GM21717 (cell line): ENCODE measurements around the gene CYLD.

Experiments used
- ATAC-seq: cut with Tn5 transposase; IDR thresholded peaks from one replicate; pipeline ENCODE4 v1.9.1; 2021; ENCODE audit warnings: mild to moderate bottlenecking, moderate library complexity; ENCODE audit not compliant: unreplicated experiment

The CYLD gene

GRCh38 chr16:50737420-50737959 is 4.4 kb upstream of the CYLD start:
- ATAC-seq, result no peak

DNA sequence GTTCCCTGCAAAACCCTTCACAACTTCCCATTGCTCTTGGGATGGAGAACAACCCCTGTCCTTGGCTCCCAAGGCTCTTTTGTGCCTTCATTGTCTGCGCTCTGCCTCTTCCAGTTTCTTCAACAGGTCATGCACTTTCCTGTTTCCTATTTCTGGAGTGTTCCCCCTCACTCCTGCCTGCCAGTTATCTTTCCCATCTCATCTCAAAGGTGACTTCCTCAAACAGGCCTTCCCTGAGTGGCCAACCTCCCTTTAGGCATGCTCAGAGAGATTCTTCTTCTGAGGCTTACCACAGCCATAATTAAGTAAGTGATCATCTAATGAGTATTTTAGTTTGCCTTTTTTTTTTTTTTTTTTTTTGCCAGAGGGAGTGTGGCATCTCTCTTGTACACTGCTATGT is 2.9 kb upstream of the CYLD start:
- ATAC-seq, result no peak

DNA sequence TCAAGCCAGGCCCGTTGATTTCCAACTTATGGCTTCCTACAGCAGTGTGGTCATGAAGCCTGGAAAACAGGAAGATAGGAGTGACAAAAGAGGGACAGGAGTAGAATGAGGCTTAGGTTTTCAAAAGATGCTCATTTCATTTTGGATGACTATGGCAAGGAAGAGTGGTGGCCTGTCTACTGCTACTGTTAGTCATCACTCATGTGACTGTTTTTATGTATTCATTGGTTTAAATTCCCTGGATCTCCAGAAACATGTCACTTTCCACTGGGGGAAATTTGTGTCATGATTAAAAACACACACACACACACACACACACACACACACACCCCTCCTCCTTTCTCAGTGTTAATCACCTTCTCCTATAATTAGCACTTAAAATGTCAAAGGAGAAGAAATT is 1.1 kb upstream of the CYLD start:
- no peak for ATAC-seq

- ATAC-seq, result peak; percentile 2
Measured at GRCh38 chr16:50741225-50741780, 583 bp upstream of the CYLD start.

GRCh38 chr16:50742576-50743200 is 802 bp downstream of the CYLD start:
- ATAC-seq, result peak; percentile 15

GRCh38 chr16:50743581-50744225 is 1.8 kb downstream of the CYLD start:
- no peak for ATAC-seq

DNA sequence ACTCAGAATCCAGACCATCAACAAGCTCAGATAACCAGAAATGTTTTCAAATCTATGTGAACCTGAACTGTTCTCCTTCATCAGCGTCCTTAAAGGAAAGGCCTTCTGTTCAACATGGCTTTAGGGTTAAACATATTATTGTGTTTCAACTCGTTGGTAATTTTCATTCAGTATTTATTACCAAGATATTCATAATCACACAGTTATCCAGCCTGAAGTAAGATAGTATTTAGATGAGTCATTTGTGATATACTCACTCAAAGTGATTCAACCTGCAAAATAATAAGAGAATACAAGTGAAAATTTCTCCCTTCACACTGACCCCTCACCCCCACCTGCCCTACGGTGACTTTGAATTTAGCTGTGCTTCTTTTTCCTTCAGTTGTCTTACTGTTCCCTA is 3.0 kb downstream of the CYLD start:
- ATAC-seq, result no peak

DNA sequence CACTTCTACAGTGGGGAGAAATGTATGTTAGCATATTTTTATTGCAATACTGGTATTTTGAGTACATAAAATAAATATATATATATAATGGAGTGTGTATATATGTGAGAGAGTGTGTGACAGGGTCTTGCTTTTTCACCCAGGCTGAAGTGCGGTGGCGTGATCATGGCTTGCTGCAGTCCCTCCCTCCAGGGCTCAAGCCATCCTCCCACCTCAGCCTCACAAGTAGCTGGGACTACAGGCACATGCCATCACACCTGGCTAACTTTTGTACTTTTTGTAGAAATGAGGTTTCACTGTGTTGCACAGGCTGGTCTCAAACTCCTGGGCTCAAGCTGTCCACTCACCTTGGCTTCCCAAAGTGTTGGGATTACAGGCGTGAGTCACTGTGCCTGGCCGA is 4.1 kb downstream of the CYLD start:
- ATAC-seq, result no peak

DNA sequence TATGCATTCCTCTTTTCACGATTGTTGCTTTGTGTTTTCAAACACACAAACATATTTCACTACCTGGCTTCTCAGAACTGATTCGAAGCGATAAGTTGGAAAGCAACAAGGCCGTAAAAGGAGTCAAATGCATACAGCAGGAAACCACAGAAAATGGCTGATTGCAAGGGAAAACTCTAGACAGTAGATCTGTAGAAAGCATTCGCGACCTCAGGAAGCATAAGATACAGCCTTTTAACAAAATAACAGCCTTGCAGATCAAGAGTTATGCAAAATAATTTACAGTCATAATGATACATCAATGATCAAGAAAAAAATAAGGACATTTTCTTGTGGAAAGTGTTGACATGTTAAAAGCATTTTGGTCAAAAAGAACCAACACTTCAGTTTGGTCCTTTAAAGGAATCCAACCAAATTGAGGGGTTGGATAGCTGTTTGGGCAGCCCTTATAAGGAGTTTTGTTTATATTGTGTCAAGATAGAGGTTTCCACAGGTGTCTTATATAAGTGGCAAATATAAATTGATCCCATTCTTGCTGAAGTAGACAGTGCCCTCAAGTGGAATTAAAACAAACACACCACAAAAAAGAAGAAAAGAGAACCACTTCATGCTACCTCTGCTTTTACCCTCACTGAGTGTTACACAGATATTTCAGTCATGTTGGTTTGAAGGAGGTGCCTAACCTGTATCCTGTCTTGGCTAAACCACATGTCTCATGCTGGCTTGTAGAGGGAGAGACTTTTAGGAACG is 5.5 kb downstream of the CYLD start:
- ATAC-seq, result peak; percentile 54

DNA sequence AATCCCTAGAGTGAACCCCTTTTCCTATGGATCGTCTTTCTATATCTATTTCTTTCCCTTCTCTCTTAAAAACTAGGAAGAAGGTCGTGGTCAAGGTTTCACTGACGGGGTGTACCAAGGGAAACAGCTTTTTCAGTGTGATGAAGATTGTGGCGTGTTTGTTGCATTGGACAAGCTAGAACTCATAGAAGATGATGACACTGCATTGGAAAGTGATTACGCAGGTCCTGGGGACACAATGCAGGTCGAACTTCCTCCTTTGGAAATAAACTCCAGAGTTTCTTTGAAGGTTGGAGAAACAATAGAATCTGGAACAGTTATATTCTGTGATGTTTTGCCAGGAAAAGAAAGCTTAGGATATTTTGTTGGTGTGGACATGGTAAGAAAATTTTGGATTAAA is 9.6 kb downstream of the CYLD start:
- no peak for ATAC-seq

DNA sequence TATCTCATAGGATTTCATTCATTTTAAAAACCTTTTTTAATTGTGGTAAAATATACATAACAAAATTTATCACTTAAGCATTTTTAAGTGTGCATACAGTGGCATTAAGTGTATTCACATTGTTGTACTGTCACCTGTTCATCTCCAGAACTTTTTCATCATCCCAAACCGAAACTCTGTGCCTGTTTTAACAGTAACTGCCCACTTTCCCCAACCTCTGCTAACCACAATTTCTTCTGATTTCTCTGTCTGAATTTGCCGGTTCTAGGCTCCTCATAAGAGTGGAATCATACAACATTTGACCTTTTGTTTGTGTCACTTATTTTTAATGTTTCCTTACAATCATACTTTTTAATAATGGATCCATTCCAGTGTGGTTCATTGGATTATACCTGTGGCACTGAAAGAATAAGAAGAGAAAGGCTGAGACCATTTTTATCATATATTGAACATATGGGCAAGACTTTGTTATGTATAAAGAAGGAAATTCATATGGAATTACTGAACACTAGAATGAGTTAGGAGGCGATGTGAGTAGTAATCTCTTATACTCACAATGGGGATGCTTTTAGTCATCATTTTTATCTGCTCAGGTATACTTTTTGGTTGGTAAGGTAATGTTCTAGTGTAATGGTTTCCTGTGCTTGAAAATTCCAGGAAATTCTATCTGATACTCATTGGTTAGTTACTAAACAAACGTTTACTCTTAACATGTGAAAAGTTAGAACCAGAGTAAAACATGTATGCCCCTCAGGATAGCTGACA is 10.8 kb downstream of the CYLD start:
- ATAC-seq, result no peak

DNA sequence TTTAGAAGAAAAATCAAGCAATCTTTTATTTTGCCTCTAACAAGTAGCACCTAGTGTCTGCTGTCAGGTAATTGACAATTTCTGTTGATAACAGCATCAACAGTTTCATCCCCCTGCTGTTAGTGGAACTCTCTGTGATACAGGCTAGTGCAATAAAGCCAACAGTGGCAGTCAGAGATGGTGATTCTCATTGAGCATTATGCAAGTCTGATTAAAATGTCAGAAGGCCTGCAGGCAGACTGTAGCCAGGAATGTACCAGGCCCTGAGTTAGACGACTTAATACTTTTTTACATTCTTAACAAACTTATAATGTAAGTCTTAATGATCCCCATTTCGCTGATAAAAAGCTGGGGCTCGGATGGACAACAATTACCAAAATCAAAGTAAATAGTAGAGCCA is 14.6 kb downstream of the CYLD start:
- no peak for ATAC-seq

DNA sequence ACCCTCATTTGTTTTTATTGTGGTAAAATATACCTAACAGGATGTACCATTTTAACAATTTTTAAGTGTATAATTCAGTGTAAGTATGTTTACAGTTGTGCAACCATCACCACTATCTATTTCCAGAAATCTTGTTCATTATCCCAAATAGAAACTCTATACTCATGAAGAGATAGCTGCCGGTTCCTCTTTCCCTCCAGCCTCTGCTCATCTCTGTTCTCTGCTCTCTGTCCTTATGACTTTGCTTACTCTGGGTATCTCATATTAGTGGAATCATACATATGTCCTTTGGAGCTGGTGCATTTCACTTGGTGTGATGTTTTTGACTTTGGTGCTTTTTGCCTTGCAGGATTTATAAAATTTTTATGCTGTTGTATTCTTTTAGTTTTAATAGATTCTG is 19.4 kb downstream of the CYLD start:
- no peak for ATAC-seq

DNA sequence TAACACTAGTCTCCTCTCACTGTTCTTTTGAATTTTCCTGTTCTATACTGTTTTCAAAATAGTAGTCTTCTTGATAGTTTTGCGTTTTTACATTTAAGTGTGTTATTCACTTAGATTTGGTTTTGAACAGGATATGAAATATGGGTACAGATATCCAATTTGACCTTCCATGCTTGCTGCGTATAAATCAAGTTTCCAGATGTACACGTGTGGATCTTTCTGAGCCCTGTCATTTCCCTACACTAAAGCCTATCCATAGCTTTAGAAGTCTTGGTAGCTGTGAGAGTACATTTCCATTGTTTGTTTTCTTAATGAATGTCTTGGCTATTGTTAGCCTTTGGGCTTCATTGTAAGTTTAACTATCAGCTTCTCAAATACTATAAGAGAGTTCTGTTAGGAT is 20.4 kb downstream of the CYLD start:
- ATAC-seq, result no peak

GRCh38 chr16:50763211-50763610 is 21.3 kb downstream of the CYLD start:
- ATAC-seq, result no peak

DNA sequence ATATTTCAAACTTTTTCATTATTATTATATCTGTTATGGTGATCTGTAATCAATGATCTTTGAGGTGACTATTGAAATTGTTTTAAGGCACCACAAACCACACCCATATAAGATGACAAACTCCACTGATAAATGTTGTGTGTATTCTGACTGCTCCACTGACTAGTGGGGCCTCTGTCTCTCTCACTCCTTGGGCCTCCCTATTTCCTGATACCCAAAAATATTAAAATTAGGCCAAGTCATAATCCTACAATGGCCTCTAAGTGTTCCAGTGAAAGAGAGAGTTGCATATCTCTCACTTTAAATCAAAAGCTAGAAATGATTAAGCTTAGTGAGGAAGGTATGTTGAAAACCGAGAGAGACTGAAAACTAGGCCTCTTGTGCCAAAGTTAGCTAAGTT is 23.4 kb downstream of the CYLD start:
- no peak for ATAC-seq

- ATAC-seq, result no peak
Measured at GRCh38 chr16:50765861-50766260, 24.0 kb downstream of the CYLD start.

DNA sequence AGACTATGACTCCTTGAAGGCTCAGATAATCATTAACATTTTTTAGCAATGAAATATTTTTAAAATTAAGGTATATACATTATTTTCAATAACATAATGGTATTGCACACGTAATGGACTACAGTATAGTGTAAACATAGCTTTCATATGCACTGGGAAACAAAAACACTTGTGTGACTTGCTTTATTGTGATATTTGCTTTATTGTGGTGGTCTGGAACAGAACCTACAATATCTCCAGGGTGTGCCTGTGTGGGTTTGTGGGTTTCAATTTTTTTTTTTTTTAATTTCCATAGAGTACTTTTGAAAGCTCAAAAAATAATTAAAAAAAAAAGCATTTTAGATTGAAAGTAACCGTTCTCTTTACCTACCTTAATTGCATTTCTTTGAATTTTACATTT is 25.3 kb downstream of the CYLD start:
- ATAC-seq, result no peak

- no peak for ATAC-seq
Measured at GRCh38 chr16:50771366-50771765, 29.5 kb downstream of the CYLD start.

- ATAC-seq, result no peak
Measured at GRCh38 chr16:50774405-50774804, 32.5 kb downstream of the CYLD start.

GRCh38 chr16:50774960-50775359 is 33.1 kb downstream of the CYLD start:
- ATAC-seq, result no peak
